Cerebellar nuclear complex (tissue), 1 donor: Measurements from ENCODE around the gene KCNMA1.

Source experiments
- DNase-seq, 2 experiments: peaks; one replicate each; lab custom pipeline; 2025; lab: John Stamatoyannopoulos, UW

The KCNMA1 gene

DNA sequence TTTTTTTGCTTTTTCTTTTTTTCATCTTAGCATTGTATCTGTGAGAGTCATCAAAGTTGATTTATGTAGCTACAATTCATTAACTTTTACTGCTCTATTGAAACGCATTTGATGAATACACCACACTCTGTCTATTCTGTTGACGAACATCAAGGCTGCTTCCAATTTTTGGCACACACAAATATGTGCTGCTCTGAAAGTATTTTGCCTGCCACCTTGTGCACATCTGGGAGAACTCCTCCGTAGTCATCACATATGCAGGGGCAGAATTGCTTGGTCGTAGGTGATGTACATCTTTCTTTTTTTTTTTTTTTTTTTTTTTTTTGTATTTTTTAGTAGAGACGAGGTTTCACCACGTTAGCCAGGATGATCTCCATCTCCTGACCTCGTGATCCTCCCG, 796.8 kb downstream of the KCNMA1 start:
- no peak for DNase-seq

DNA sequence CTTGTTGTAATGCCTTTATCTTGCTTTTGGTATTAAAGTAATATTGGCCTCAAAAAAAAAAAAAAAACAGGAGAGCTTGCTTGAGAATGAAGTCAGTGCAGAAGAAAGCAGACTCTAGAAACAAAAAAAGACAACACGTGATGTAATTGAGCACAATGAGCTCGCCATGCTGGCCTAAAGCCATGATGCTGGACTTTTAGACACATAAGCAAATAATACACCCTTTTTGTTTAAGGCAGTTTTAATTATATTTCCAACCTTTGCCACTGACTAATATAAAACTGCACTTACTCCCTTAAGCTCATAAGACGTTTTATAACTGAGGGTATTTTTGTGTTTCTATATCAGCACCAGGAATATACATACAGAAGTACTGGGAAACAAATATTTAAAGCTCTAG, 798.3 kb downstream of the KCNMA1 start:
- no peak for DNase-seq

DNA sequence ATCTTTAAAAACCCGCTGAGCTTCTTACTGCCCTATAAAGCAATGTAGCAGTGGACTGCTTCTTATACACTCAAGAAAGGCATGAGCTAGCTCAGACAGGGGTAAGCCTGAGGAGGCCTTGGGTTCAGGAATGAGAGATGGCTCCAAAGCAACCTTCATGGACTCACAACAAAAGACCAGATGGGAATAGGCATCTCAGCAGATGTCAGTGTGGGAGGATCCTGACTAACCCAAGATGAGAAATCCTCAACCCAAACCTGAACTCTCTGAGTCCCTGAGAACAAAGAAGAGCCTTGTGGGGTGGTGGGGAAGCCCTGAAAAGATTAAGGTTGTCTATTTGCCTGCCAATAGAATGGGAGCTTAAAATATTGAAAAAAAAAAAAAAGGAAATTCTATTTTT, 807.4 kb downstream of the KCNMA1 start:
- DNase-seq = no peak

DNA sequence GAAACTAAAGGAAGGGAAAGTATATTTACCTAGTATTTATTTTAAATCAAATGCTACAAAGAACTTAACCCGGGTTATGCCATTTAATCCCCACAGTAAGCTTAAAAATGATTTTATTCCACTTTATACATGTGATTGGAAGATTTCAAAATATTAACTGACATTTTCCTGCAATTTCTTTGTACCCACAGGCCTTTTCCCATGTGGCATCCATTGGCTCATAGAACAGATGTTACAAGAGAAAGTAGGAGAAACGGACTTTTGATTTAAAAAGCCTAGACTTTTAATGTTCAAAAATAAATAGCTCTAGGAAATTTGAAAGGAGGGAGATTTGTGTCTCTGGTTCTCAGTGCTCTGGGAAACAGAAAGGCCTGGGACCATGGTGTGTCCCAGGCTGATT, 807.9 kb downstream of the KCNMA1 start:
- DNase-seq = no peak
